ENCODE measurements around the gene GRIN2B.

GRIN2B gene

DNA sequence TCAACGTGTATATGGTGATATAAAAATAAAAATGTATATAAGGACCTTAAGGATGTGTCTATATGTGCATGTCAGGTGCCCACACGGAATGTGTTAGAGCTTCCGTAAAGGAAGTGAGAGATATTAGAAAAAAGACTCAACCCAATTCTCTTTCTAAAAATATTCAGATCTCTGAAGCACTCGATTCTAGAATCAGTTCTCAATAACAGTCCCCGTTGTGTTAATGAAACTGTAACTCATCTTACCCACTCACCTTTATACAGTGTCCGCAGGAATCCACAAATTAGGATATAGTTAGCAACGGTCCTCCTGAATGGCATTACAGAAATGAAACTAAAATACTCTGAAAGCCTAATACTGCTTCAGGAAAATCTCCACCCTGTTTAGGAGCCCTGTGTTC, 29.3 kb downstream of the GRIN2B start:
- H3K79me1 ChIP-seq (replicated peaks; ENCODE audit: low read length, poor library complexity, severe bottlenecking): no peaks in the 10 kb centered on the region
- H3K4me2 ChIP-seq (ENCODE audit: low read length, poor library complexity, severe bottlenecking): no peak overlapping the region
- no peak overlapping the region for H3K27ac ChIP-seq (ENCODE audit: low read length, poor library complexity, severe bottlenecking)
- no peak overlapping the region for H2AFZ ChIP-seq (ENCODE audit: low read depth, low read length)
- no peak overlapping the region for H4K8ac ChIP-seq (ENCODE audit: low read length)
- no peaks in the 10 kb centered on the region for H3K27me3 ChIP-seq (ENCODE audit: control insufficient read depth in 1 of 2, insufficient read depth in 1 of 2, low read length in 2 of 2)
- H3K36me3 ChIP-seq (ENCODE audit: control insufficient read depth in 1 of 2, insufficient read depth in 2 of 2, low read depth in 1 of 2, low read length in 2 of 2): no peaks in the 10 kb centered on the region
- H2BK5ac ChIP-seq (ENCODE audit: low read depth, low read length, poor library complexity, severe bottlenecking): no peak overlapping the region
- H2BK12ac ChIP-seq (ENCODE audit: low read length in 2 of 2): no peak overlapping the region
- no peak for DNase-seq
- no peaks in the 10 kb centered on the region for H3K9me3 ChIP-seq (ENCODE audit: control insufficient read depth, low read length)
- no peaks in the 10 kb centered on the region for H3K4me1 ChIP-seq (ENCODE audit: control insufficient read depth, insufficient read depth, low read depth, low read length)
- H3K9ac ChIP-seq (ENCODE audit: low read length): no peak overlapping the region
- no peak overlapping the region for H3K23ac ChIP-seq (ENCODE audit: low read length in 2 of 2)
- no peak overlapping the region for H3K14ac ChIP-seq (ENCODE audit: low read length in 2 of 2)
- 79% methylated on average over 7 of the region's 7 CpGs for WGBS
- H2AK5ac ChIP-seq (ENCODE audit: low read length, severe bottlenecking): no peak overlapping the region
- no peak overlapping the region for H3K4ac ChIP-seq (ENCODE audit: low read depth in 1 of 2, low read length in 2 of 2)
- H3K4me3 ChIP-seq (ENCODE audit: insufficient read depth in 1 of 2, low read depth in 1 of 2, low read length in 2 of 2): no peak overlapping the region
- H3K18ac ChIP-seq (ENCODE audit: low read depth in 1 of 2, low read length in 2 of 2): no peak overlapping the region
- H2BK15ac ChIP-seq (ENCODE audit: low read depth, poor library complexity, severe bottlenecking): no peak overlapping the region
- no peak overlapping the region for H4K91ac ChIP-seq (ENCODE audit: low read length)
- H2BK120ac ChIP-seq (ENCODE audit: low read depth, low read length): no peak overlapping the region

DNA sequence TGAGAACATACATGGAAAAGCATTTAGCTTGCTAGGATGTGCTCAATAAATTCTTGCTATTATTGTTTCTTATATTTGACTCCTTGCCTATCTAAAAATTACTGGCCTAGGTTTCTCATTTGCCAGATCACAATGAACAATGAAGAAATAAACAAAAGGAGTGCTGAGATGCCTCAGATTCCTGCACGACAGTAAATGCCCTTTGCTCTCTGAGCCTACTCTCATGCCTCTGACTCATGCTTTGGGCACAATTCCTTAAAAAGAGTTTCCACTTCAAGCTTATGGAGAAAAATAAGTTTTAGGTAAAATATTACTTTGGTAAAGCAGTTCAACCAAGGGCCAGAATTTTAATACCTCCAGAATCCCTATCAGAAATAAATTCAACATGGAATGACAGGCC, 30.9 kb downstream of the GRIN2B start:
- H3K9me3 ChIP-seq (ENCODE audit: control insufficient read depth, low read length): no peaks in the 10 kb centered on the region
- H2BK120ac ChIP-seq (ENCODE audit: low read depth, low read length): no peak overlapping the region
- no peak overlapping the region for H3K4me3 ChIP-seq (ENCODE audit: insufficient read depth in 1 of 2, low read depth in 1 of 2, low read length in 2 of 2)
- no peak overlapping the region for H3K4me2 ChIP-seq (ENCODE audit: low read length, poor library complexity, severe bottlenecking)
- no peaks in the 10 kb centered on the region for H3K27me3 ChIP-seq (ENCODE audit: control insufficient read depth in 1 of 2, insufficient read depth in 1 of 2, low read length in 2 of 2)
- no peak overlapping the region for H3K23ac ChIP-seq (ENCODE audit: low read length in 2 of 2)
- WGBS: no CpG with 5 or more reads among the region's 1 CpG
- H3K4ac ChIP-seq (ENCODE audit: low read depth in 1 of 2, low read length in 2 of 2): no peak overlapping the region
- H3K27ac ChIP-seq (ENCODE audit: low read length, poor library complexity, severe bottlenecking): no peak overlapping the region
- peak overlapping the region; percentile 18 for H3K9ac ChIP-seq (ENCODE audit: low read length)
- no peaks in the 10 kb centered on the region for H3K79me1 ChIP-seq (replicated peaks; ENCODE audit: low read length, poor library complexity, severe bottlenecking)
- no peak overlapping the region for H2BK15ac ChIP-seq (ENCODE audit: low read depth, poor library complexity, severe bottlenecking)
- H2BK12ac ChIP-seq (ENCODE audit: low read length in 2 of 2): no peak overlapping the region
- no peak overlapping the region for H2AFZ ChIP-seq (ENCODE audit: low read depth, low read length)
- H2AK5ac ChIP-seq (ENCODE audit: low read length, severe bottlenecking): no peak overlapping the region
- H3K14ac ChIP-seq (ENCODE audit: low read length in 2 of 2): no peak overlapping the region
- DNase-seq: no peak
- no peak overlapping the region for H3K18ac ChIP-seq (ENCODE audit: low read depth in 1 of 2, low read length in 2 of 2)
- H3K36me3 ChIP-seq (ENCODE audit: control insufficient read depth in 1 of 2, insufficient read depth in 2 of 2, low read depth in 1 of 2, low read length in 2 of 2): no peaks in the 10 kb centered on the region
- H4K91ac ChIP-seq (ENCODE audit: low read length): no peak overlapping the region
- no peak overlapping the region for H2BK5ac ChIP-seq (ENCODE audit: low read depth, low read length, poor library complexity, severe bottlenecking)
- H4K8ac ChIP-seq (ENCODE audit: low read length): no peak overlapping the region
- no peaks in the 10 kb centered on the region for H3K4me1 ChIP-seq (ENCODE audit: control insufficient read depth, insufficient read depth, low read depth, low read length)

DNA sequence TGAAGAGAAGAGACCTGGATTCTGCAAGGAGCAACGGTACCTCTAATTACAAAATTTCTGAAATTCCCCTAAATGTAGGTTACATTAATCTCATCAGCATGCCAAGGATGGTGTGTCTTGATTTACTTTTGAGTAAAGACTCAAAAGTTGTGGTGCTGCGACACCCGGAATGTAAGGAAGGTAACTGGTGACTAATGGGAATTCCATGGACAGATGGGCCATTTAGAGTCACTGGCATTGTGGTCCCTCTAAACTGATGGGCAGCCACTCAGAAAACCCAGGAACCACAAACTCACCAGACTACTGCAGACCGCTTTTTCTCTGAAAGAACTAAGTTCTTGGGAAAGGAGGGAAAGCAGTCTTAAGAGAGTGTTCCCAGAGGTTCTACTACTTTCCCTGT, 32.8 kb downstream of the GRIN2B start:
- Histone ChIP-seq H3K23ac (ENCODE audit: low read length in 2 of 2) (no peak overlapping the region), H3K14ac (ENCODE audit: low read length in 2 of 2) (no peak overlapping the region), H3K4me3 (ENCODE audit: insufficient read depth in 1 of 2, low read depth in 1 of 2, low read length in 2 of 2) (no peak overlapping the region), H3K9ac (ENCODE audit: low read length) (no peak overlapping the region), H2BK5ac (ENCODE audit: low read depth, low read length, poor library complexity, severe bottlenecking) (no peak overlapping the region), H3K36me3 (ENCODE audit: control insufficient read depth in 1 of 2, insufficient read depth in 2 of 2, low read depth in 1 of 2, low read length in 2 of 2) (no peaks in the 10 kb centered on the region), H3K27me3 (ENCODE audit: control insufficient read depth in 1 of 2, insufficient read depth in 1 of 2, low read length in 2 of 2) (no peaks in the 10 kb centered on the region), H2BK120ac (ENCODE audit: low read depth, low read length) (no peak overlapping the region), H4K91ac (ENCODE audit: low read length) (no peak overlapping the region), H3K4ac (ENCODE audit: low read depth in 1 of 2, low read length in 2 of 2) (no peak overlapping the region), H3K9me3 (ENCODE audit: control insufficient read depth, low read length) (no peaks in the 10 kb centered on the region), H2BK12ac (ENCODE audit: low read length in 2 of 2) (no peak overlapping the region), H2AFZ (ENCODE audit: low read depth, low read length) (no peak overlapping the region), H3K18ac (ENCODE audit: low read depth in 1 of 2, low read length in 2 of 2) (no peak overlapping the region), H3K4me1 (ENCODE audit: control insufficient read depth, insufficient read depth, low read depth, low read length) (no peaks in the 10 kb centered on the region), H3K79me1 (replicated peaks; ENCODE audit: low read length, poor library complexity, severe bottlenecking) (no peaks in the 10 kb centered on the region), H2BK15ac (ENCODE audit: low read depth, poor library complexity, severe bottlenecking) (no peak overlapping the region), H4K8ac (ENCODE audit: low read length) (no peak overlapping the region), H3K27ac (ENCODE audit: low read length, poor library complexity, severe bottlenecking) (no peak overlapping the region), H3K4me2 (ENCODE audit: low read length, poor library complexity, severe bottlenecking) (no peak overlapping the region), H2AK5ac (ENCODE audit: low read length, severe bottlenecking) (no peak overlapping the region)
- 93% methylated on average over 2 of the region's 4 CpGs for WGBS
- DNase-seq: no peak

DNA sequence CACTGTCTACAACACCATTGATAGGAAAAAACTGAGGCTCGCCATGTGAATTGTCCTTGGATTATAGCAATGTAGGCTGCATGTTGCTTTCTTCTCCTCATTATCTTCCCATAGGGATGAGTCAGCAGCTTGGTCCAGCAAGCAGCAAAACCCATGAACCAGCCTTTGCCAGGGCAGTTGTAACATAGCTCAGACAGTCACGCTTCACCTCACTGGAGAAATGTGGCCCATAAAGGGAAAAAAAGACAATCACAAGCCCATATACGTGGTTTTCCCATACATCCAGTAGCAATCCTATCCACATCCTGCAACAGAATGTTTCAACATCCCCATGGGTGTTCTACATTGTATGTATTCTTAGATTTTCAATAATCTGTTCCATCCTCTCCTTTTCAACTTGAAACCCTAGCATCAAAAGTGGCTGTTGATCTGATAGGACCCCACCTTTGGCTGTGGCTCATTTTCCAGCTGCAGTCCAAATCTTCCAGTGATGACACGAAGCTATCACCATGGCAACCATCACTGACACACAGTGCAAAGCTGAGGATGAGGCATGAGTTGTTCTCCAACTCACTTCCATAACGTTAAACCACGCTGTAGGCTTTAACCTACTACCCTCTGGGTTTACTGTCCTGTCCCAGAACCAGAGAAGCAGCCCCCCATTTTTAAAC, 34.0 kb downstream of the GRIN2B start:
- no peak overlapping the region for H2AK5ac ChIP-seq (ENCODE audit: low read length, severe bottlenecking)
- H3K27ac ChIP-seq (ENCODE audit: low read length, poor library complexity, severe bottlenecking): peak overlapping the region; percentile 30
- no peaks in the 10 kb centered on the region for H3K27me3 ChIP-seq (ENCODE audit: control insufficient read depth in 1 of 2, insufficient read depth in 1 of 2, low read length in 2 of 2)
- H2BK12ac ChIP-seq (ENCODE audit: low read length in 2 of 2): no peak overlapping the region
- H3K79me1 ChIP-seq (replicated peaks; ENCODE audit: low read length, poor library complexity, severe bottlenecking): no peaks in the 10 kb centered on the region
- no peak overlapping the region for H3K4ac ChIP-seq (ENCODE audit: low read depth in 1 of 2, low read length in 2 of 2)
- H3K4me1 ChIP-seq (ENCODE audit: control insufficient read depth, insufficient read depth, low read depth, low read length): no peaks in the 10 kb centered on the region
- H3K9me3 ChIP-seq (ENCODE audit: control insufficient read depth, low read length): no peaks in the 10 kb centered on the region
- H2BK15ac ChIP-seq (ENCODE audit: low read depth, poor library complexity, severe bottlenecking): no peak overlapping the region
- DNase-seq: no peak
- no peak overlapping the region for H3K4me3 ChIP-seq (ENCODE audit: insufficient read depth in 1 of 2, low read depth in 1 of 2, low read length in 2 of 2)
- no peak overlapping the region for H2BK5ac ChIP-seq (ENCODE audit: low read depth, low read length, poor library complexity, severe bottlenecking)
- H4K8ac ChIP-seq (ENCODE audit: low read length): no peak overlapping the region
- WGBS: 71% methylated on average over 5 of the region's 6 CpGs
- no peak overlapping the region for H3K18ac ChIP-seq (ENCODE audit: low read depth in 1 of 2, low read length in 2 of 2)
- H3K36me3 ChIP-seq (ENCODE audit: control insufficient read depth in 1 of 2, insufficient read depth in 2 of 2, low read depth in 1 of 2, low read length in 2 of 2): no peaks in the 10 kb centered on the region
- H2AFZ ChIP-seq (ENCODE audit: low read depth, low read length): no peak overlapping the region
- no peak overlapping the region for H3K4me2 ChIP-seq (ENCODE audit: low read length, poor library complexity, severe bottlenecking)
- no peak overlapping the region for H3K9ac ChIP-seq (ENCODE audit: low read length)
- no peak overlapping the region for H3K23ac ChIP-seq (ENCODE audit: low read length in 2 of 2)
- no peak overlapping the region for H3K14ac ChIP-seq (ENCODE audit: low read length in 2 of 2)
- H4K91ac ChIP-seq (ENCODE audit: low read length): no peak overlapping the region
- H2BK120ac ChIP-seq (ENCODE audit: low read depth, low read length): no peak overlapping the region

All from mesenchymal stem cell (in vitro differentiated cells and primary cell).